Tibial nerve (tissue), 4 donors: ENCODE results near the gene IQGAP2. TPM values are rescaled to one million over a fixed set of nuclear protein-coding genes. Genes with fewer than 3 reads are reported as not detected.

ENCODE experiments used
- DNase-seq, 2 donors: peaks; one replicate each; pipeline ENCODE4 v3.0.0-alpha.2; 2019; ENCODE audit warnings: low spot score in 2 of 2
- H3K27ac ChIP-seq, 4 donors: fragments of 200-600 bp; sonication (generic) in 3 of 4; one replicate each; pipeline ENCODE4 v1.5.1; 2017 to 2019; ENCODE audit warnings: mild to moderate bottlenecking in 1 of 4
- H3K27me3 ChIP-seq, 2 donors: fragments of 200-600 bp; sonication (generic) in 1 of 2; one replicate each; pipeline versions ENCODE4 v1.5.1 to v1.6.0; 2017 to 2019
- H3K36me3 ChIP-seq, 3 donors: fragments of 200-600 bp; sonication (generic); one replicate each; pipeline ENCODE4 v1.5.1; 2018 to 2019
- H3K4me1 ChIP-seq, 4 donors: fragments of 200-600 bp; sonication (generic) in 3 of 4; one replicate each; pipeline ENCODE4 v1.5.1; 2017 to 2019
- H3K4me3 ChIP-seq, 4 donors: fragments of 200-600 bp; sonication (generic) in 3 of 4; one replicate each; pipeline ENCODE4 v1.5.1; 2017 to 2019; ENCODE audit warnings: mild to moderate bottlenecking in 1 of 4, moderate library complexity in 1 of 4
- H3K9me3 ChIP-seq, 4 donors: fragments of 200-600 bp; sonication (generic) in 3 of 4; one replicate each; pipeline ENCODE4 v1.5.1; 2017 to 2019
- CTCF ChIP-seq, 5 experiments: fragments of 200-600 bp in 3 of 5; fragments of 450-650 bp in 2 of 5; sonication (generic) in 3 of 5; IDR thresholded peaks; one replicate each; pipeline ENCODE4 v1.5.1; 2016 to 2019; ENCODE audit warnings: antibody characterized with exemption in 5 of 5, mild to moderate bottlenecking in 3 of 5, moderate library complexity in 2 of 5
- EP300 ChIP-seq, 2 donors: sonication (generic); formaldehyde crosslinking; IDR thresholded peaks; one replicate each; pipeline ENCODE4 v1.6.1; 2017; ENCODE audit warnings: antibody characterized with exemption in 2 of 2, mild to moderate bottlenecking in 1 of 2
- POLR2A ChIP-seq, 2 donors: fragments of 450-650 bp; IDR thresholded peaks; one replicate each; pipeline ENCODE4 v1.6.1; 2017; ENCODE audit warnings: antibody characterized with exemption in 2 of 2, mild to moderate bottlenecking in 2 of 2, moderate library complexity in 2 of 2
- WGBS, 2 donors: methylation state at CpG; one replicate each; pipeline ENCODE4 v1.1.5; 2018; 5-methylcytosine and 5-hydroxymethylcytosine counted together
- total RNA-seq, 4 donors: library from RNA; depleted of rRNA; stranded (reverse); fragments of >200 nt; gene quantifications; one replicate each; pipeline ENCODE4 v1.1.0, GENCODE V29; 2016

Gene IQGAP2
- total RNA-seq, 4 donors from 2014 or later = 42.8 to 58.2 (median 52.3) TPM

DNA sequence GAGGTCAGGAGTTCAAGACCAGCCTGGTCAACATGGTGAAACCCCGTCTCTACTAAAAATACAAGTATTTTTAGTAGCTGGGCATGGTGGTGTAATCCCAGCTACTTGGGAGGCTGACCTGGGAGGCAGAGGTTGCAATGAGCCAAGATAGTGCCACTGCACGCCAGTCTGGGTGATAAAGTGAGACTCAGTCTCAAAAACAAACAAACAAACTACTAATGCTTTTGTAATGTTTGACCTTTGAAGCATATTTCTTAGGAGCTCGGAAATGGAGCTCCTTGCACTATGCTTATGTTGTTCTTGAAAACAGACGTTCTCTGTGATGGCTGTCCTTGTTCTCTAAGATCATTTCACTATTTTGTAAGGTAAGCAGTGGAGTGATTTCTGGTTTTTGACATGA, 214.1 kb downstream of the IQGAP2 start:
- Histone ChIP-seq H3K27ac (no peak overlapping the region), H3K36me3 (no peaks in the 10 kb centered on the region), H3K4me3 (no peak overlapping the region), H3K27me3 (no peaks in the 10 kb centered on the region), H3K9me3 (no peaks in the 10 kb centered on the region), H3K4me1 (no peaks in the 10 kb centered on the region)
- WGBS, 2 donors = 60 to 65% methylated on average over 4 of the region's 4 CpGs
- no peak for DNase-seq
- TF ChIP-seq CTCF (IDR thresholded peaks at IDR 0.05) (no peak), EP300 (IDR thresholded peaks at IDR 0.05) (no peak), POLR2A (IDR thresholded peaks at IDR 0.05) (no peak)

GRCh38 chr5:76617675-76618074, 214.6 kb downstream of the IQGAP2 start:
- Histone ChIP-seq H3K27ac (no peak overlapping the region), H3K27me3 (no peaks in the 10 kb centered on the region), H3K9me3 (no peaks in the 10 kb centered on the region), H3K4me1 (peaks cover 0 to under 1% (median 0%) of the 10 kb centered on the region in 4 donors), H3K36me3 (no peaks in the 10 kb centered on the region), H3K4me3 (no peak overlapping the region)
- 94 to 97% methylated on average over 4 of the region's 4 CpGs for WGBS, 2 donors
- TF ChIP-seq EP300 (IDR thresholded peaks at IDR 0.05) = no peak
- no peak for TF ChIP-seq CTCF (IDR thresholded peaks at IDR 0.05)
- no peak for TF ChIP-seq POLR2A (IDR thresholded peaks at IDR 0.05)
- no peak for DNase-seq

GRCh38 chr5:76620166-76620565, 217.1 kb downstream of the IQGAP2 start:
- TF ChIP-seq EP300 (IDR thresholded peaks at IDR 0.05) (no peak), POLR2A (IDR thresholded peaks at IDR 0.05) (no peak), CTCF (IDR thresholded peaks at IDR 0.05) (no peak)
- H3K36me3 ChIP-seq = no peaks in the 10 kb centered on the region
- H3K27ac ChIP-seq = peak overlapping the region in 1 of 4 donors; percentile 58
- DNase-seq = no peak
- H3K4me1 ChIP-seq = peaks cover 0 to 9% (median 0%) of the 10 kb centered on the region in 4 donors
- H3K9me3 ChIP-seq = no peaks in the 10 kb centered on the region
- 94 to 98% methylated on average over 5 of the region's 5 CpGs for WGBS, 2 donors
- H3K4me3 ChIP-seq = no peak overlapping the region
- H3K27me3 ChIP-seq = no peaks in the 10 kb centered on the region

- Histone ChIP-seq H3K4me1 (peaks cover 0 to 9% (median 0%) of the 10 kb centered on the region in 4 donors), H3K9me3 (no peaks in the 10 kb centered on the region), H3K36me3 (no peaks in the 10 kb centered on the region), H3K27ac (peak overlapping the region in 3 of 4 donors; percentile 17 to 51 (median 21)), H3K27me3 (no peaks in the 10 kb centered on the region), H3K4me3 (peak overlapping the region in 2 of 4 donors; percentile 4 to 7)
- WGBS, 2 donors = 53 to 68% methylated on average over 5 of the region's 5 CpGs
- no peak for TF ChIP-seq EP300 (IDR thresholded peaks at IDR 0.05)
- TF ChIP-seq CTCF (IDR thresholded peaks at IDR 0.05) = no peak
- no peak for TF ChIP-seq POLR2A (IDR thresholded peaks at IDR 0.05)
- DNase-seq = no peak
Measured at GRCh38 chr5:76622076-76622475, 219.0 kb downstream of the IQGAP2 start.

DNA sequence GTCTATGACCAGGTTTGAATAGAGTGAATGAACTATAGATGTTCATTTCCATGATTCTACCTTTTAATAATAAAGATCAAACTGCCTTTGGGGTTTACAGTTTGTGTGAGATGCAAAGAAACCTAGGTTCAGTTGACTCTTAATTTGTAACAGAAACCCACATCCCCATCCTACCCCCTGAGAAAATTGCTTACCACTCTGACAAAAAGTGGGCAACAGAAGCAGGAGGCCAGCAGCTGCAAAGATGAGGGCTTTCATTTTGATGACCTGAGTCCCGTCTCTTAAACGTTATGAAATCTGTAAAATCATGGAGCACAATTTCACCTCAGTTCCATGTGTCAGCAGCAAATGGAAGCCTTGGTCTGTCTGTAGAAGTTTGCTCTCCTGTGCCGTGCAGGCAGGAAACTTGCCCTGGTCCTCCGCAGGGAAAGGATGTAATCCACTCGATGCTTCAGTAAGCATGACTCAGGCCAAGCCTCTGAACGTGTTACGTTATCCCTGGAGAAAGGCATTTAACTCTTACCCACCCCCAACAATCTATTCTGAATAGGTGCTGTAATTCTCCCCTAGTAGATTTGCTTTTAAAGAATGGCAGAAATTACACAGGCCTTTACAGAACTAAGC, 220.0 kb downstream of the IQGAP2 start, which contains the start of gene F2RL2:
Gene F2RL2, minus strand, starts transcription at position 431 of the 624 bp plus-strand sequence. Its CDS starts 173 bp downstream, at position 258.
- H3K36me3 ChIP-seq = peaks cover 0 to 4% (median 0%) of the 10 kb centered on the region in 3 donors
- H3K27ac ChIP-seq = peak within 1 kb of the TSS in 3 of 4 donors; percentile 14 to 21 (median 17)
- WGBS, 2 donors = 20 to 30% methylated on average over 7 of the region's 7 CpGs
- DNase-seq = no peak
- no peaks in the 10 kb centered on the region for H3K27me3 ChIP-seq
- no peaks in the 10 kb centered on the region for H3K9me3 ChIP-seq
- peaks cover 0 to 9% (median 0%) of the 10 kb centered on the region in 4 donors for H3K4me1 ChIP-seq
- TF ChIP-seq CTCF (IDR thresholded peaks at IDR 0.05) (no peak), EP300 (IDR thresholded peaks at IDR 0.05) (no peak), POLR2A (IDR thresholded peaks at IDR 0.05) (no peak)
- H3K4me3 ChIP-seq = no peak within 1 kb of the TSS
